GM18526 (cell line): ENCODE results near the gene TMED3.

Experiments
- POLR2A ChIP-seq: IDR thresholded peaks from 3 replicates; pipeline ENCODE4 v1.6.1; 2011; ENCODE audit not compliant: insufficient read length; ENCODE audit errors: extremely low read depth

The TMED3 gene

GRCh38 chr15:79310612-79310984 is 314 bp upstream of the TMED3 start:
- no peak for TF ChIP-seq POLR2A

GRCh38 chr15:79311901-79312553 is 1.1 kb downstream of the TMED3 start:
- no peak for TF ChIP-seq POLR2A

GRCh38 chr15:79314186-79314585 is 3.3 kb downstream of the TMED3 start:
- no peak for TF ChIP-seq POLR2A

- no peak for TF ChIP-seq POLR2A
Measured at GRCh38 chr15:79314811-79315210, 3.9 kb downstream of the TMED3 start.

GRCh38 chr15:79315623-79316328 is 4.9 kb downstream of the TMED3 start:
- TF ChIP-seq POLR2A: no peak

- no peak for TF ChIP-seq POLR2A
Measured at GRCh38 chr15:79316864-79317263, 6.0 kb downstream of the TMED3 start.

- TF ChIP-seq POLR2A: no peak
Measured at GRCh38 chr15:79321876-79322275, 11.0 kb downstream of the TMED3 start.

GRCh38 chr15:79322306-79322705 is 11.4 kb downstream of the TMED3 start:
- no peak for TF ChIP-seq POLR2A

GRCh38 chr15:79322945-79323344 is 12.0 kb downstream of the TMED3 start:
- no peak for TF ChIP-seq POLR2A

GRCh38 chr15:79329171-79329611 is 18.3 kb downstream of the TMED3 start:
- no peak for TF ChIP-seq POLR2A

- no peak for TF ChIP-seq POLR2A
Measured at GRCh38 chr15:79332824-79333510, 22.1 kb downstream of the TMED3 start.

- TF ChIP-seq POLR2A: no peak
Measured at GRCh38 chr15:79337591-79337990, 26.7 kb downstream of the TMED3 start.

GRCh38 chr15:79339588-79340314 is 28.8 kb downstream of the TMED3 start:
- no peak for TF ChIP-seq POLR2A

GRCh38 chr15:79340315-79340602 is 29.3 kb downstream of the TMED3 start:
- no peak for TF ChIP-seq POLR2A

GRCh38 chr15:79341396-79341795 is 30.5 kb downstream of the TMED3 start:
- no peak for TF ChIP-seq POLR2A

- TF ChIP-seq POLR2A: no peak
Measured at GRCh38 chr15:79349525-79349924, 38.6 kb downstream of the TMED3 start.
